Activated naive CD8-positive, alpha-beta T cell treated with anti-CD3 and anti-CD28 coated beads, Interleukin-2, amount 50 U/mL, for 24 hours (primary cell): ENCODE results near the gene STYX.
"Not testable (repeated sequence)": the region's sequence is repeated elsewhere in the genome, so short reads cannot be mapped to it uniquely, and the experiment has no call there.

ENCODE experiments used
- ATAC-seq: fragments of 150-1000 bp; cut with Tn5 transposase; one replicate; pipeline ENCODE4 v1.10.0; 2021
- DNase-seq: peaks from one replicate; pipeline ENCODE4 v3.0.0; 2021
- H3K27ac Mint-ChIP-seq: one replicate; pipeline ENCODE4 v1.8.0; 2021; ENCODE audit warnings: mild to moderate bottlenecking, mixed read lengths
- H3K27me3 Mint-ChIP-seq: one replicate; pipeline ENCODE4 v1.8.0; 2021; ENCODE audit warnings: mixed read lengths
- H3K36me3 Mint-ChIP-seq: one replicate; pipeline ENCODE4 v1.8.0; 2021; ENCODE audit warnings: low read depth, mixed read lengths
- H3K4me1 Mint-ChIP-seq: one replicate; pipeline ENCODE4 v1.8.0; 2021; ENCODE audit warnings: mixed read lengths
- H3K4me3 Mint-ChIP-seq: one replicate; pipeline ENCODE4 v1.8.0; 2021; ENCODE audit warnings: mild to moderate bottlenecking, moderate library complexity, mixed read lengths
- H3K9me3 Mint-ChIP-seq: one replicate; pipeline ENCODE4 v1.8.0; 2021; ENCODE audit warnings: mixed read lengths

Gene STYX

GRCh38 chr14:52748647-52749292, 18.8 kb downstream of the STYX start:
- Mint-ChIP-seq H3K9me3 (no peaks in the 10 kb centered on the region), H3K27me3 (no peaks in the 10 kb centered on the region), H3K27ac (no peak overlapping the region), H3K4me3 (no peak overlapping the region), H3K4me1 (peaks cover 18% of the 10 kb centered on the region), H3K36me3 (peaks cover 31% of the 10 kb centered on the region)
- no peak for ATAC-seq
- DNase-seq, result no peak

GRCh38 chr14:52755607-52756316, 25.8 kb downstream of the STYX start:
- no peak for DNase-seq
- Mint-ChIP-seq H3K9me3 (no peaks in the 10 kb centered on the region), H3K4me1 (no peaks in the 10 kb centered on the region), H3K4me3 (no peak overlapping the region), H3K27me3 (no peaks in the 10 kb centered on the region), H3K27ac (no peak overlapping the region), H3K36me3 (peaks cover 17% of the 10 kb centered on the region)
- ATAC-seq, result no peak

- Mint-ChIP-seq H3K36me3 (peaks cover 29% of the 10 kb centered on the region), H3K4me1 (peaks cover 11% of the 10 kb centered on the region), H3K9me3 (no peaks in the 10 kb centered on the region)
Observed at GRCh38 chr14:52759145-52759544, 29.2 kb downstream of the STYX start.

GRCh38 chr14:52762923-52763322, 33.0 kb downstream of the STYX start:
- not testable (repeated sequence) for H3K4me3 Mint-ChIP-seq, H3K9me3 Mint-ChIP-seq, DNase-seq, ATAC-seq, H3K27me3 Mint-ChIP-seq
- Mint-ChIP-seq H3K4me1 (peaks cover 15% of the 10 kb centered on the region), H3K27ac (peak overlapping the region; percentile 31), H3K36me3 (peaks cover 34% of the 10 kb centered on the region)

More at GRCh38 chr14:52759145-52759544, 29.2 kb downstream of the STYX start:
- no peaks in the 10 kb centered on the region for H3K27me3 Mint-ChIP-seq
- H3K27ac Mint-ChIP-seq, result no peak overlapping the region
- no peak overlapping the region for H3K4me3 Mint-ChIP-seq
- ATAC-seq, result no peak
- no peak for DNase-seq

- H3K27ac Mint-ChIP-seq, result no peak overlapping the region
- H3K27me3 Mint-ChIP-seq, result no peaks in the 10 kb centered on the region
- H3K9me3 Mint-ChIP-seq, result no peaks in the 10 kb centered on the region
- peaks cover 24% of the 10 kb centered on the region for H3K4me1 Mint-ChIP-seq
- DNase-seq, result no peak
- H3K4me3 Mint-ChIP-seq, result no peak overlapping the region
- peaks cover 38% of the 10 kb centered on the region for H3K36me3 Mint-ChIP-seq
- no peak for ATAC-seq
Observed at GRCh38 chr14:52767058-52767833, 37.3 kb downstream of the STYX start.

- Mint-ChIP-seq H3K4me1 (peaks cover 15% of the 10 kb centered on the region), H3K36me3 (peaks cover 33% of the 10 kb centered on the region), H3K4me3 (no peak overlapping the region), H3K27ac (no peak overlapping the region), H3K9me3 (no peaks in the 10 kb centered on the region), H3K27me3 (no peaks in the 10 kb centered on the region)
- DNase-seq (no peak), ATAC-seq (no peak)
Observed at GRCh38 chr14:52769887-52770286, 39.9 kb downstream of the STYX start.

- Mint-ChIP-seq H3K36me3 (peaks cover 21% of the 10 kb centered on the region), H3K4me3 (no peak overlapping the region), H3K27ac (no peak overlapping the region), H3K9me3 (no peaks in the 10 kb centered on the region), H3K4me1 (peaks cover 4% of the 10 kb centered on the region), H3K27me3 (no peaks in the 10 kb centered on the region)
- DNase-seq (no peak), ATAC-seq (no peak)
Observed at GRCh38 chr14:52776816-52777215, 46.9 kb downstream of the STYX start.

- ATAC-seq, result no peak
- Mint-ChIP-seq H3K36me3 (peaks cover 26% of the 10 kb centered on the region), H3K27me3 (no peaks in the 10 kb centered on the region), H3K4me1 (peaks cover 3% of the 10 kb centered on the region), H3K27ac (no peak overlapping the region), H3K4me3 (no peak overlapping the region), H3K9me3 (no peaks in the 10 kb centered on the region)
- DNase-seq, result no peak
Observed at GRCh38 chr14:52778702-52779101, 48.7 kb downstream of the STYX start.

GRCh38 chr14:52780893-52781292, 50.9 kb downstream of the STYX start:
- Mint-ChIP-seq H3K9me3 (no peaks in the 10 kb centered on the region), H3K27ac (no peak overlapping the region), H3K36me3 (peaks cover 16% of the 10 kb centered on the region)

GRCh38 chr14:52781629-52782028, 51.7 kb downstream of the STYX start:
- H3K9me3 Mint-ChIP-seq, result no peaks in the 10 kb centered on the region
- no peaks in the 10 kb centered on the region for H3K27me3 Mint-ChIP-seq
- H3K27ac Mint-ChIP-seq, result no peak overlapping the region
- no peak overlapping the region for H3K4me3 Mint-ChIP-seq
- peaks cover 20% of the 10 kb centered on the region for H3K36me3 Mint-ChIP-seq
- no peak for DNase-seq
- H3K4me1 Mint-ChIP-seq, result no peaks in the 10 kb centered on the region
- no peak for ATAC-seq

More at GRCh38 chr14:52780893-52781292, 50.9 kb downstream of the STYX start:
- ATAC-seq (no peak), DNase-seq (no peak)
- Mint-ChIP-seq H3K27me3 (no peaks in the 10 kb centered on the region), H3K4me1 (no peaks in the 10 kb centered on the region), H3K4me3 (no peak overlapping the region)

GRCh38 chr14:52783206-52783605, 53.2 kb downstream of the STYX start:
- H3K36me3 Mint-ChIP-seq, result peaks cover 20% of the 10 kb centered on the region
- H3K4me3 Mint-ChIP-seq, result no peak overlapping the region
- ATAC-seq (no peak), DNase-seq (no peak)
- H3K27ac Mint-ChIP-seq, result no peak overlapping the region
- H3K9me3 Mint-ChIP-seq, result no peaks in the 10 kb centered on the region
- no peaks in the 10 kb centered on the region for H3K27me3 Mint-ChIP-seq
- H3K4me1 Mint-ChIP-seq, result no peaks in the 10 kb centered on the region

GRCh38 chr14:52786887-52787286, 56.9 kb downstream of the STYX start:
- no peak for ATAC-seq
- no peak overlapping the region for H3K4me3 Mint-ChIP-seq
- H3K36me3 Mint-ChIP-seq, result peaks cover 9% of the 10 kb centered on the region
- H3K27me3 Mint-ChIP-seq, result no peaks in the 10 kb centered on the region
- no peaks in the 10 kb centered on the region for H3K9me3 Mint-ChIP-seq
- DNase-seq, result no peak
- H3K4me1 Mint-ChIP-seq, result peaks cover 24% of the 10 kb centered on the region
- H3K27ac Mint-ChIP-seq, result no peak overlapping the region

GRCh38 chr14:52789118-52789517, 59.2 kb downstream of the STYX start:
- Mint-ChIP-seq H3K4me3 (peak overlapping the region; percentile 42), H3K36me3 (peaks cover 4% of the 10 kb centered on the region), H3K27ac (no peak overlapping the region), H3K27me3 (no peaks in the 10 kb centered on the region), H3K4me1 (peaks cover 32% of the 10 kb centered on the region), H3K9me3 (no peaks in the 10 kb centered on the region)
- DNase-seq (no peak), ATAC-seq (no peak)

- ATAC-seq (no peak), DNase-seq (no peak)
- Mint-ChIP-seq H3K4me1 (peaks cover 32% of the 10 kb centered on the region), H3K27ac (peak overlapping the region; percentile 70), H3K27me3 (no peaks in the 10 kb centered on the region), H3K9me3 (no peaks in the 10 kb centered on the region), H3K36me3 (peaks cover 4% of the 10 kb centered on the region), H3K4me3 (peak overlapping the region; percentile 94)
Observed at GRCh38 chr14:52790011-52790755, 60.2 kb downstream of the STYX start.
